GM23338 (cell line): Measurements from ENCODE around the gene ZNF546. TPM values are rescaled to one million over a fixed set of nuclear protein-coding genes. Genes with fewer than 3 reads are reported as not detected.

Experiments used
- ATAC-seq: fragments of 200-7000 bp; cut with Tn5 transposase; 3 replicates; pipeline ENCODE4 v1.9.1; 2020
- DNase-seq: peaks from one replicate; pipeline ENCODE4 v3.0.0-alpha.2; 2015; ENCODE audit warnings: low spot score
- H2AFZ ChIP-seq: fragments of 200-600 bp; sonication (generic); 2 replicates; pipeline ENCODE4 v1.8.0; 2016; ENCODE audit warnings: antibody characterized with exemption, mild to moderate bottlenecking, moderate library complexity
- H3F3A ChIP-seq: fragments of 200-600 bp; sonication (generic); replicated peaks from 2 replicates; pipeline ENCODE4 v1.8.0; 2017; ENCODE audit warnings: antibody characterized with exemption, mixed run types, low read depth
- H3K27ac ChIP-seq: fragments of 200-600 bp; sonication (generic); 2 replicates; pipeline ENCODE4 v1.6.1; 2016; ENCODE audit warnings: low read depth
- H3K27me3 ChIP-seq: fragments of 200-600 bp; sonication (generic); 2 replicates; pipeline ENCODE4 v1.8.0; 2016; ENCODE audit warnings: mild to moderate bottlenecking, mixed run types, moderate library complexity; ENCODE audit not compliant: insufficient read depth
- H3K36me3 ChIP-seq: fragments of 200-600 bp; sonication (generic); 2 replicates; pipeline ENCODE4 v1.8.0; 2016; ENCODE audit warnings: mild to moderate bottlenecking; ENCODE audit not compliant: insufficient read depth
- H3K4me1 ChIP-seq: fragments of 200-600 bp; sonication (generic); 2 replicates; pipeline ENCODE4 v1.8.0; 2016; ENCODE audit warnings: mild to moderate bottlenecking, moderate library complexity; ENCODE audit not compliant: insufficient read depth
- H3K4me2 ChIP-seq: fragments of 200-600 bp; sonication (generic); 2 replicates; pipeline ENCODE4 v1.7.1; 2017; ENCODE audit warnings: mixed run types
- H3K4me3 ChIP-seq: fragments of 200-600 bp; sonication (generic); 2 replicates; pipeline ENCODE4 v1.6.1; 2016; ENCODE audit warnings: mixed run types
- H3K79me2 ChIP-seq: fragments of 200-600 bp; sonication (generic); replicated peaks from 2 replicates; pipeline ENCODE4 v1.8.0; 2017; ENCODE audit warnings: mild to moderate bottlenecking; ENCODE audit not compliant: insufficient read depth
- H3K9me2 ChIP-seq: fragments of 200-600 bp; sonication (generic); 2 replicates; pipeline ENCODE4 v1.8.0; 2017; ENCODE audit not compliant: insufficient read depth
- H4K20me1 ChIP-seq: fragments of 200-600 bp; sonication (generic); replicated peaks from 2 replicates; pipeline ENCODE4 v1.8.0; 2017; ENCODE audit warnings: mild to moderate bottlenecking; ENCODE audit not compliant: insufficient read depth
- H3K27ac Mint-ChIP-seq: 2 replicates; pipeline ENCODE4 v1.8.0; 2020; ENCODE audit warnings: inconsistent platforms, mild to moderate bottlenecking, moderate library complexity, mixed read lengths
- H3K27me3 Mint-ChIP-seq: 3 replicates; pipeline ENCODE4 v1.8.0; 2022; ENCODE audit warnings: low read depth, mild to moderate bottlenecking, moderate library complexity, mixed read lengths, inconsistent platforms; ENCODE audit not compliant: insufficient read depth, poor library complexity
- H3K36me3 Mint-ChIP-seq: 3 replicates; pipeline ENCODE4 v1.8.0; 2021; ENCODE audit warnings: low read depth, mild to moderate bottlenecking, inconsistent platforms, moderate library complexity, mixed read lengths
- H3K4me1 Mint-ChIP-seq: 3 replicates; pipeline ENCODE4 v1.8.0; 2020; ENCODE audit warnings: mild to moderate bottlenecking, inconsistent platforms, mixed read lengths
- H3K4me3 Mint-ChIP-seq: 3 replicates; pipeline ENCODE4 v1.8.0; 2021; ENCODE audit warnings: moderate library complexity, mild to moderate bottlenecking, inconsistent platforms, mixed read lengths
- H3K9me3 Mint-ChIP-seq: 3 replicates; pipeline ENCODE4 v1.8.0; 2020; ENCODE audit warnings: moderate library complexity, mild to moderate bottlenecking, inconsistent platforms, mixed read lengths
- CREB1 ChIP-seq: fragments of 250-450 bp; sonication (Bioruptor Pico); IDR thresholded peaks from 2 replicates; pipeline ENCODE4 v1.5.0; 2020; ENCODE audit warnings: low read depth, mild to moderate bottlenecking, moderate library complexity
- EZH2 ChIP-seq: fragments of 200-600 bp; sonication (generic); IDR thresholded peaks from one replicate; pipeline ENCODE4 v1.8.0; 2017; ENCODE audit warnings: antibody characterized with exemption, mild to moderate bottlenecking, low read depth; ENCODE audit not compliant: unreplicated experiment
- EZH2phosphoT487 ChIP-seq: fragments of 200-600 bp; sonication (generic); IDR thresholded peaks from one replicate; pipeline ENCODE4 v1.8.1; 2018; ENCODE audit warnings: antibody characterized with exemption; ENCODE audit not compliant: unreplicated experiment
- JUNB ChIP-seq: IDR thresholded peaks from one replicate; pipeline ENCODE4 v1.6.1; 2016; ENCODE audit warnings: antibody characterized with exemption; ENCODE audit not compliant: unreplicated experiment
- NANOG ChIP-seq: IDR thresholded peaks from 2 replicates; pipeline ENCODE4 v1.6.1; 2016; ENCODE audit warnings: antibody characterized with exemption, borderline replicate concordance
- POLR2AphosphoS5 ChIP-seq: IDR thresholded peaks from 2 replicates; pipeline ENCODE4 v1.6.1; 2016; ENCODE audit warnings: antibody characterized with exemption, low read depth
- STAT1 ChIP-seq: IDR thresholded peaks from one replicate; pipeline ENCODE4 v1.6.1; 2016; ENCODE audit warnings: antibody characterized with exemption; ENCODE audit not compliant: unreplicated experiment
- ZNF114 ChIP-seq: fragments of 250-450 bp; sonication (Bioruptor Pico); IDR thresholded peaks from 2 replicates; pipeline ENCODE4 v1.5.0; 2020; ENCODE audit warnings: mild to moderate bottlenecking, moderate library complexity
- ZNF331 ChIP-seq: fragments of 250-450 bp; sonication (Bioruptor Pico); IDR thresholded peaks from 2 replicates; pipeline ENCODE4 v1.5.0; 2020; ENCODE audit warnings: low read depth, mild to moderate bottlenecking, moderate library complexity
- polyA plus RNA-seq: library from polyadenylated mRNA; unstranded; fragments of >200 nt; fragmentation: Nextera tagmentation; extraction: Ambion mirVana; gene quantifications from 2 replicates; pipeline ENCODE4 v1.2.1, GENCODE V29; 2016
- total RNA-seq: library from RNA; depleted of rRNA; stranded (reverse); fragments of >200 nt; shearing (Covaris generic); gene quantifications from 2 replicates; pipeline ENCODE4 v1.2.3, GENCODE V29; 2014
- TF ChIP-seq, protein P1 (sequence below): IDR thresholded peaks from 2 replicates; pipeline ENCODE4 v1.6.1; 2016; ENCODE audit warnings: antibody characterized with exemption
- TF ChIP-seq, protein P2 (sequence below): fragments of 250-450 bp; sonication (Bioruptor Pico); IDR thresholded peaks from 2 replicates; pipeline ENCODE4 v1.5.0; 2020; ENCODE audit warnings: mild to moderate bottlenecking, moderate library complexity
- TF ChIP-seq, protein P3 (sequence below): IDR thresholded peaks from one replicate; pipeline ENCODE4 v1.6.1; 2018; ENCODE audit warnings: antibody characterized with exemption; ENCODE audit not compliant: unreplicated experiment
- TF ChIP-seq, protein P4 (sequence below), 2 experiments: fragments of 200-600 bp in 1 of 2; sonication (generic) in 1 of 2; conservative IDR thresholded peaks; 2 replicates each; pipeline versions ENCODE4 v1.5.1 to v1.6.1; 2016 to 2017; ENCODE audit warnings: antibody characterized with exemption in 2 of 2, low read depth in 2 of 2, mild to moderate bottlenecking in 2 of 2, moderate library complexity in 1 of 2

ZNF546 gene
- total and polyA plus RNA-seq, 2 experiments from 2014 or later = 0.38 to 0.95 TPM

DNA sequence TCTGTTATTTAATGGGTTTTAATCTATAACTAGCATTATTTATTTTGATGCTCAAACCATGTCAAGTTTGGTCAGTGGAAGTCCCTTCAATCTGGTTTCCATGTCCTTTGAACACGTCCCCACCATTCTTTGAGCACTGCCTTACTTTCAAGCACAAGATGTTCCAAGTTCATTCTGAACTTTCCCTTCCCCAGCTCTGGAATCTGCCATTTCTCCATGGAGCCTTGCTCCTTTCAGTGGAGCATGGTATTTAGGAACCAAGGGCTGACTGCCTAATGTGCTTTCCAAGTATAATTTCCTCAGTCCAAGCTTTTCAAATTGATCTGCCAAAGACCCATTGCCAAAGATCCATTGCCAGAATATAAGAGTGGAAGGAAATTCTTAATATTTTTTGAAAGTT is 1.1 kb upstream of the ZNF546 start:
- H3K36me3 ChIP-seq = 0 out of 2 replicates have a peak, but pooled peaks cover 5% of the 10 kb centered on the region
- no peaks in the 10 kb centered on the region for H3K9me2 ChIP-seq
- Mint-ChIP-seq H3K27me3 (peaks cover 2% of the 10 kb centered on the region), H3K27ac (no peak overlapping the region), H3K9me3 (peaks cover 32% of the 10 kb centered on the region), H3K36me3 (peaks cover 21% of the 10 kb centered on the region), H3K4me1 (peaks cover 9% of the 10 kb centered on the region; the same call in 1 of the 3 replicates), H3K4me3 (peak overlapping the region; percentile 92)
- H3F3A ChIP-seq = no peaks in the 10 kb centered on the region; the same call in 1 of the 2 replicates
- no peaks in the 10 kb centered on the region; the same call in 1 of the 2 replicates for H3K4me1 ChIP-seq
- H3K27ac ChIP-seq = no peak overlapping the region
- H3K4me3 ChIP-seq = peak overlapping the region; percentile 82
- no peaks in the 10 kb centered on the region for H4K20me1 ChIP-seq
- H3K27me3 ChIP-seq = no peaks in the 10 kb centered on the region
- DNase-seq (no peak), ATAC-seq (no peak)
- H3K4me2 ChIP-seq = peak overlapping the region; percentile 81
- peaks cover 30% of the 10 kb centered on the region for H3K79me2 ChIP-seq
- H2AFZ ChIP-seq = no peak overlapping the region
- TF ChIP-seq, protein P1, sequence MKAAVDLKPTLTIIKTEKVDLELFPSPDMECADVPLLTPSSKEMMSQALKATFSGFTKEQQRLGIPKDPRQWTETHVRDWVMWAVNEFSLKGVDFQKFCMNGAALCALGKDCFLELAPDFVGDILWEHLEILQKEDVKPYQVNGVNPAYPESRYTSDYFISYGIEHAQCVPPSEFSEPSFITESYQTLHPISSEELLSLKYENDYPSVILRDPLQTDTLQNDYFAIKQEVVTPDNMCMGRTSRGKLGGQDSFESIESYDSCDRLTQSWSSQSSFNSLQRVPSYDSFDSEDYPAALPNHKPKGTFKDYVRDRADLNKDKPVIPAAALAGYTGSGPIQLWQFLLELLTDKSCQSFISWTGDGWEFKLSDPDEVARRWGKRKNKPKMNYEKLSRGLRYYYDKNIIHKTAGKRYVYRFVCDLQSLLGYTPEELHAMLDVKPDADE = no peak
- no peak for TF ChIP-seq EZH2
- TF ChIP-seq ZNF331 (CRISPR knock-in tag) = no peak
- TF ChIP-seq, protein P2, sequence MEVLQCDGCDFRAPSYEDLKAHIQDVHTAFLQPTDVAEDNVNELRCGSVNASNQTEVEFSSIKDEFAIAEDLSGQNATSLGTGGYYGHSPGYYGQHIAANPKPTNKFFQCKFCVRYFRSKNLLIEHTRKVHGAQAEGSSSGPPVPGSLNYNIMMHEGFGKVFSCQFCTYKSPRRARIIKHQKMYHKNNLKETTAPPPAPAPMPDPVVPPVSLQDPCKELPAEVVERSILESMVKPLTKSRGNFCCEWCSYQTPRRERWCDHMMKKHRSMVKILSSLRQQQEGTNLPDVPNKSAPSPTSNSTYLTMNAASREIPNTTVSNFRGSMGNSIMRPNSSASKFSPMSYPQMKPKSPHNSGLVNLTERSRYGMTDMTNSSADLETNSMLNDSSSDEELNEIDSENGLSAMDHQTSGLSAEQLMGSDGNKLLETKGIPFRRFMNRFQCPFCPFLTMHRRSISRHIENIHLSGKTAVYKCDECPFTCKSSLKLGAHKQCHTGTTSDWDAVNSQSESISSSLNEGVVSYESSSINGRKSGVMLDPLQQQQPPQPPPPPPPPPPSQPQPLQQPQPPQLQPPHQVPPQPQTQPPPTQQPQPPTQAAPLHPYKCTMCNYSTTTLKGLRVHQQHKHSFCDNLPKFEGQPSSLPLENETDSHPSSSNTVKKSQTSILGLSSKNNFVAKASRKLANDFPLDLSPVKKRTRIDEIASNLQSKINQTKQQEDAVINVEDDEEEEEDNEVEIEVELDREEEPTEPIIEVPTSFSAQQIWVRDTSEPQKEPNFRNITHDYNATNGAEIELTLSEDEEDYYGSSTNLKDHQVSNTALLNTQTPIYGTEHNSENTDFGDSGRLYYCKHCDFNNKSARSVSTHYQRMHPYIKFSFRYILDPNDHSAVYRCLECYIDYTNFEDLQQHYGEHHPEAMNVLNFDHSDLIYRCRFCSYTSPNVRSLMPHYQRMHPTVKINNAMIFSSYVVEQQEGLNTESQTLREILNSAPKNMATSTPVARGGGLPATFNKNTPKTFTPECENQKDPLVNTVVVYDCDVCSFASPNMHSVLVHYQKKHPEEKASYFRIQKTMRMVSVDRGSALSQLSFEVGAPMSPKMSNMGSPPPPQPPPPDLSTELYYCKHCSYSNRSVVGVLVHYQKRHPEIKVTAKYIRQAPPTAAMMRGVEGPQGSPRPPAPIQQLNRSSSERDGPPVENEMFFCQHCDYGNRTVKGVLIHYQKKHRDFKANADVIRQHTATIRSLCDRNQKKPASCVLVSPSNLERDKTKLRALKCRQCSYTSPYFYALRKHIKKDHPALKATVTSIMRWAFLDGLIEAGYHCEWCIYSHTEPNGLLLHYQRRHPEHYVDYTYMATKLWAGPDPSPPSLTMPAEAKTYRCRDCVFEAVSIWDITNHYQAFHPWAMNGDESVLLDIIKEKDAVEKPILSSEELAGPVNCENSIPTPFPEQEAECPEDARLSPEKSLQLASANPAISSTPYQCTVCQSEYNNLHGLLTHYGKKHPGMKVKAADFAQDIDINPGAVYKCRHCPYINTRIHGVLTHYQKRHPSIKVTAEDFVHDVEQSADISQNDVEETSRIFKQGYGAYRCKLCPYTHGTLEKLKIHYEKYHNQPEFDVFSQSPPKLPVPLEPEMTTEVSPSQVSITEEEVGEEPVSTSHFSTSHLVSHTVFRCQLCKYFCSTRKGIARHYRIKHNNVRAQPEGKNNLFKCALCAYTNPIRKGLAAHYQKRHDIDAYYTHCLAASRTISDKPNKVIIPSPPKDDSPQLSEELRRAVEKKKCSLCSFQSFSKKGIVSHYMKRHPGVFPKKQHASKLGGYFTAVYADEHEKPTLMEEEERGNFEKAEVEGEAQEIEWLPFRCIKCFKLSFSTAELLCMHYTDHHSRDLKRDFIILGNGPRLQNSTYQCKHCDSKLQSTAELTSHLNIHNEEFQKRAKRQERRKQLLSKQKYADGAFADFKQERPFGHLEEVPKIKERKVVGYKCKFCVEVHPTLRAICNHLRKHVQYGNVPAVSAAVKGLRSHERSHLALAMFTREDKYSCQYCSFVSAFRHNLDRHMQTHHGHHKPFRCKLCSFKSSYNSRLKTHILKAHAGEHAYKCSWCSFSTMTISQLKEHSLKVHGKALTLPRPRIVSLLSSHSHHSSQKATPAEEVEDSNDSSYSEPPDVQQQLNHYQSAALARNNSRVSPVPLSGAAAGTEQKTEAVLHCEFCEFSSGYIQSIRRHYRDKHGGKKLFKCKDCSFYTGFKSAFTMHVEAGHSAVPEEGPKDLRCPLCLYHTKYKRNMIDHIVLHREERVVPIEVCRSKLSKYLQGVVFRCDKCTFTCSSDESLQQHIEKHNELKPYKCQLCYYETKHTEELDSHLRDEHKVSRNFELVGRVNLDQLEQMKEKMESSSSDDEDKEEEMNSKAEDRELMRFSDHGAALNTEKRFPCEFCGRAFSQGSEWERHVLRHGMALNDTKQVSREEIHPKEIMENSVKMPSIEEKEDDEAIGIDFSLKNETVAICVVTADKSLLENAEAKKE (CRISPR knock-in tag) = no peak
- no peak for TF ChIP-seq POLR2AphosphoS5
- TF ChIP-seq, protein P3, sequence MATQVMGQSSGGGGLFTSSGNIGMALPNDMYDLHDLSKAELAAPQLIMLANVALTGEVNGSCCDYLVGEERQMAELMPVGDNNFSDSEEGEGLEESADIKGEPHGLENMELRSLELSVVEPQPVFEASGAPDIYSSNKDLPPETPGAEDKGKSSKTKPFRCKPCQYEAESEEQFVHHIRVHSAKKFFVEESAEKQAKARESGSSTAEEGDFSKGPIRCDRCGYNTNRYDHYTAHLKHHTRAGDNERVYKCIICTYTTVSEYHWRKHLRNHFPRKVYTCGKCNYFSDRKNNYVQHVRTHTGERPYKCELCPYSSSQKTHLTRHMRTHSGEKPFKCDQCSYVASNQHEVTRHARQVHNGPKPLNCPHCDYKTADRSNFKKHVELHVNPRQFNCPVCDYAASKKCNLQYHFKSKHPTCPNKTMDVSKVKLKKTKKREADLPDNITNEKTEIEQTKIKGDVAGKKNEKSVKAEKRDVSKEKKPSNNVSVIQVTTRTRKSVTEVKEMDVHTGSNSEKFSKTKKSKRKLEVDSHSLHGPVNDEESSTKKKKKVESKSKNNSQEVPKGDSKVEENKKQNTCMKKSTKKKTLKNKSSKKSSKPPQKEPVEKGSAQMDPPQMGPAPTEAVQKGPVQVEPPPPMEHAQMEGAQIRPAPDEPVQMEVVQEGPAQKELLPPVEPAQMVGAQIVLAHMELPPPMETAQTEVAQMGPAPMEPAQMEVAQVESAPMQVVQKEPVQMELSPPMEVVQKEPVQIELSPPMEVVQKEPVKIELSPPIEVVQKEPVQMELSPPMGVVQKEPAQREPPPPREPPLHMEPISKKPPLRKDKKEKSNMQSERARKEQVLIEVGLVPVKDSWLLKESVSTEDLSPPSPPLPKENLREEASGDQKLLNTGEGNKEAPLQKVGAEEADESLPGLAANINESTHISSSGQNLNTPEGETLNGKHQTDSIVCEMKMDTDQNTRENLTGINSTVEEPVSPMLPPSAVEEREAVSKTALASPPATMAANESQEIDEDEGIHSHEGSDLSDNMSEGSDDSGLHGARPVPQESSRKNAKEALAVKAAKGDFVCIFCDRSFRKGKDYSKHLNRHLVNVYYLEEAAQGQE = no peak
- no peak for TF ChIP-seq CREB1 (CRISPR knock-in tag)
- no peak for TF ChIP-seq STAT1
- TF ChIP-seq EZH2phosphoT487 = no peak
- TF ChIP-seq ZNF114 (CRISPR knock-in tag) = no peak
- TF ChIP-seq, protein P4, sequence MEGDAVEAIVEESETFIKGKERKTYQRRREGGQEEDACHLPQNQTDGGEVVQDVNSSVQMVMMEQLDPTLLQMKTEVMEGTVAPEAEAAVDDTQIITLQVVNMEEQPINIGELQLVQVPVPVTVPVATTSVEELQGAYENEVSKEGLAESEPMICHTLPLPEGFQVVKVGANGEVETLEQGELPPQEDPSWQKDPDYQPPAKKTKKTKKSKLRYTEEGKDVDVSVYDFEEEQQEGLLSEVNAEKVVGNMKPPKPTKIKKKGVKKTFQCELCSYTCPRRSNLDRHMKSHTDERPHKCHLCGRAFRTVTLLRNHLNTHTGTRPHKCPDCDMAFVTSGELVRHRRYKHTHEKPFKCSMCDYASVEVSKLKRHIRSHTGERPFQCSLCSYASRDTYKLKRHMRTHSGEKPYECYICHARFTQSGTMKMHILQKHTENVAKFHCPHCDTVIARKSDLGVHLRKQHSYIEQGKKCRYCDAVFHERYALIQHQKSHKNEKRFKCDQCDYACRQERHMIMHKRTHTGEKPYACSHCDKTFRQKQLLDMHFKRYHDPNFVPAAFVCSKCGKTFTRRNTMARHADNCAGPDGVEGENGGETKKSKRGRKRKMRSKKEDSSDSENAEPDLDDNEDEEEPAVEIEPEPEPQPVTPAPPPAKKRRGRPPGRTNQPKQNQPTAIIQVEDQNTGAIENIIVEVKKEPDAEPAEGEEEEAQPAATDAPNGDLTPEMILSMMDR (conservative IDR thresholded peaks at IDR 0.05; ENCODE audit: low read depth in 2 of 2) = no peak
- no peak for TF ChIP-seq NANOG
- TF ChIP-seq JUNB = no peak
